HG03354 (cell line): ENCODE data around the gene TTC34.

Experiments
- ATAC-seq: cut with Tn5 transposase; IDR thresholded peaks from one replicate; pipeline ENCODE4 v1.9.1; 2021; ENCODE audit warnings: mild to moderate bottlenecking; ENCODE audit not compliant: unreplicated experiment, poor library complexity, severe bottlenecking

TTC34 gene

GRCh38 chr1:2801535-2802291 is at the start of gene TTC34:
TSS of gene TTC34 (minus strand) at chr1:2801693. CDS start at chr1:2800827, 866 bp downstream.
- ATAC-seq = no peak

- no peak for ATAC-seq
These were observed 49.0 kb upstream of the TTC34 start for GRCh38 chr1:2850502-2850901.

GRCh38 chr1:2848006-2848670 is 46.6 kb upstream of the TTC34 start:
- ATAC-seq = no peak

GRCh38 chr1:2847086-2847985 is 45.8 kb upstream of the TTC34 start:
- ATAC-seq = no peak

GRCh38 chr1:2845869-2846268 is 44.4 kb upstream of the TTC34 start:
- ATAC-seq = no peak

- ATAC-seq = no peak
These were observed 38.7 kb upstream of the TTC34 start for GRCh38 chr1:2840036-2840809.

GRCh38 chr1:2837823-2838222 is 36.3 kb upstream of the TTC34 start:
- no peak for ATAC-seq

- no peak for ATAC-seq
These were observed 35.8 kb upstream of the TTC34 start for GRCh38 chr1:2837316-2837715.

GRCh38 chr1:2836333-2836970 is 35.0 kb upstream of the TTC34 start:
- ATAC-seq = no peak

- ATAC-seq = no peak
These were observed 34.2 kb upstream of the TTC34 start for GRCh38 chr1:2835650-2836159.

GRCh38 chr1:2834741-2835564 is 33.5 kb upstream of the TTC34 start:
- ATAC-seq = no peak

GRCh38 chr1:2834146-2834475 is 32.6 kb upstream of the TTC34 start:
- ATAC-seq = no peak

- ATAC-seq = no peak
These were observed 32.1 kb upstream of the TTC34 start for GRCh38 chr1:2833454-2834145.

GRCh38 chr1:2832506-2833453 is 31.3 kb upstream of the TTC34 start:
- ATAC-seq = no peak

- ATAC-seq = no peak
These were observed 30.2 kb upstream of the TTC34 start for GRCh38 chr1:2831596-2832212.

GRCh38 chr1:2830761-2831425 is 29.4 kb upstream of the TTC34 start:
- ATAC-seq = no peak
